Neural cell (in vitro differentiated cells): Measurements from ENCODE around the gene SMPD3.

Experiments used
- CTCF ChIP-seq: fragments of 450-650 bp; IDR thresholded peaks from 2 replicates; pipeline ENCODE4 v1.5.1; 2014; ENCODE audit warnings: antibody characterized with exemption, mild to moderate bottlenecking, moderate library complexity; ENCODE audit not compliant: poor library complexity, severe bottlenecking
- EP300 ChIP-seq: fragments of 450-650 bp; conservative IDR thresholded peaks from 2 replicates; pipeline ENCODE4 v1.6.1; 2014; ENCODE audit warnings: antibody characterized with exemption, mild to moderate bottlenecking, moderate library complexity; ENCODE audit not compliant: poor library complexity, severe bottlenecking
- EZH2 ChIP-seq: fragments of 200-600, 300-800 bp; shearing (Covaris generic), sonication (generic); IDR thresholded peaks from 2 replicates; pipeline ENCODE4 v1.6.1; 2014; ENCODE audit warnings: antibody characterized with exemption, low read length, borderline replicate concordance, mild to moderate bottlenecking; ENCODE audit not compliant: insufficient read depth, poor library complexity, severe bottlenecking
- POLR2AphosphoS5 ChIP-seq: IDR thresholded peaks from 2 replicates; pipeline ENCODE4 v1.6.1; 2012
- RAD21 ChIP-seq: fragments of 450-650 bp; conservative IDR thresholded peaks from 2 replicates; pipeline ENCODE4 v1.6.1; 2014; ENCODE audit warnings: antibody characterized with exemption, mild to moderate bottlenecking, moderate library complexity
- REST ChIP-seq: IDR thresholded peaks from 2 replicates; pipeline ENCODE4 v1.6.1; 2012; ENCODE audit warnings: borderline replicate concordance
- SMC3 ChIP-seq: fragments of 450-650 bp; conservative IDR thresholded peaks from 2 replicates; pipeline ENCODE4 v1.6.1; 2014; ENCODE audit warnings: antibody characterized with exemption, mild to moderate bottlenecking, moderate library complexity; ENCODE audit not compliant: poor library complexity
- TAF1 ChIP-seq: IDR thresholded peaks from 2 replicates; pipeline ENCODE4 v1.6.1; 2012; ENCODE audit warnings: low read depth

- TF ChIP-seq CTCF (no peak), EZH2 (no peak), RAD21 (no peak), POLR2AphosphoS5 (no peak), EP300 (no peak), REST (no peak), TAF1 (no peak), SMC3 (no peak)
Measured at GRCh38 chr16:68378436-68379415, 69.6 kb downstream of the SMPD3 start.
